Liver (tissue), 9 donors: ENCODE measurements around the gene SPACDR. TPM values are rescaled to one million over a fixed set of nuclear protein-coding genes. Genes with fewer than 3 reads are reported as not detected.

ENCODE experiments used
- DNase-seq: peaks from one replicate; pipeline ENCODE4 v3.0.0-alpha.2; 2017; ENCODE audit warnings: low spot score
- H3K27ac ChIP-seq, 2 donors: one replicate each; pipeline ENCODE4 v1.7.0; 2013; ENCODE audit warnings: inconsistent platforms in 2 of 2, low read length in 2 of 2, control low read depth in 1 of 2, low read depth in 1 of 2, mild to moderate bottlenecking in 1 of 2
- H3K27me3 ChIP-seq, 4 donors: one replicate each; pipeline versions ENCODE4 v1.6.1 to v1.7.0; 2013; ENCODE audit warnings: low read length in 3 of 4, inconsistent platforms in 1 of 4, mild to moderate bottlenecking in 1 of 4, moderate library complexity in 1 of 4; ENCODE audit not compliant: control insufficient read depth in 4 of 4, insufficient read depth in 4 of 4
- H3K36me3 ChIP-seq, 4 donors: one replicate each; pipeline versions ENCODE4 v1.6.1 to v1.7.0; 2013; ENCODE audit warnings: low read length in 3 of 4, mild to moderate bottlenecking in 3 of 4, low read depth in 1 of 4, moderate library complexity in 1 of 4; ENCODE audit not compliant: control insufficient read depth in 4 of 4, insufficient read depth in 3 of 4
- H3K4me1 ChIP-seq, 4 donors: one replicate each; pipeline versions ENCODE4 v1.6.1 to v1.7.0; 2013; ENCODE audit warnings: low read length in 3 of 4, mild to moderate bottlenecking in 3 of 4, moderate library complexity in 1 of 4; ENCODE audit not compliant: control insufficient read depth in 4 of 4, insufficient read depth in 4 of 4
- H3K4me3 ChIP-seq, 3 donors: one replicate each; pipeline versions ENCODE4 v1.6.1 to v1.7.0; 2013; ENCODE audit warnings: low read length in 3 of 3, control low read depth in 1 of 3, low read depth in 1 of 3, mild to moderate bottlenecking in 1 of 3
- H3K9ac ChIP-seq, 2 donors: one replicate each; pipeline ENCODE4 v1.7.0; 2013; ENCODE audit warnings: low read length in 2 of 2, mild to moderate bottlenecking in 2 of 2, moderate library complexity in 2 of 2, control low read depth in 1 of 2, low read depth in 1 of 2
- H3K9me3 ChIP-seq, 4 donors: one replicate each; pipeline versions ENCODE4 v1.6.1 to v1.7.0; 2013; ENCODE audit warnings: low read length in 3 of 4; ENCODE audit not compliant: control insufficient read depth in 4 of 4
- EGR1 ChIP-seq, 2 donors: IDR thresholded peaks; 2 replicates each; pipeline ENCODE4 v1.6.1; 2016 to 2018; ENCODE audit warnings: antibody characterized with exemption in 2 of 2, low read depth in 2 of 2
- FOXA1 ChIP-seq: IDR thresholded peaks from 2 replicates; pipeline ENCODE4 v1.6.1; 2016; ENCODE audit warnings: antibody characterized with exemption
- FOXA2 ChIP-seq: IDR thresholded peaks from 2 replicates; pipeline ENCODE4 v1.6.1; 2016; ENCODE audit warnings: antibody characterized with exemption
- GABPA ChIP-seq, 2 donors: IDR thresholded peaks in 1 of 2; conservative IDR thresholded peaks in 1 of 2; 2 replicates each; pipeline ENCODE4 v1.6.1; 2016; ENCODE audit warnings: antibody characterized with exemption in 2 of 2, mild to moderate bottlenecking in 1 of 2, moderate library complexity in 1 of 2
- HNF4A ChIP-seq, 2 donors: conservative IDR thresholded peaks; 2 replicates each; pipeline ENCODE4 v1.6.1; 2016; ENCODE audit warnings: antibody characterized with exemption in 2 of 2, mild to moderate bottlenecking in 2 of 2
- HNF4G ChIP-seq: IDR thresholded peaks from 2 replicates; pipeline ENCODE4 v1.6.1; 2016; ENCODE audit warnings: antibody characterized with exemption
- JUND ChIP-seq, 2 donors: IDR thresholded peaks; 2 replicates each; pipeline ENCODE4 v1.6.1; 2016; ENCODE audit warnings: antibody characterized with exemption in 2 of 2
- NR2F2 ChIP-seq: IDR thresholded peaks from 2 replicates; pipeline ENCODE4 v1.6.1; 2016; ENCODE audit warnings: antibody characterized with exemption
- RAD21 ChIP-seq, 2 donors: IDR thresholded peaks; 2 replicates each; pipeline ENCODE4 v1.6.1; 2016; ENCODE audit warnings: antibody characterized with exemption in 2 of 2, mild to moderate bottlenecking in 2 of 2
- RXRA ChIP-seq, 2 donors: IDR thresholded peaks; 2 replicates each; pipeline ENCODE4 v1.6.1; 2017 to 2018; ENCODE audit warnings: antibody characterized with exemption in 2 of 2, mild to moderate bottlenecking in 1 of 2
- SP1 ChIP-seq: IDR thresholded peaks from 2 replicates; pipeline ENCODE4 v1.6.1; 2018; ENCODE audit warnings: antibody characterized with exemption, mild to moderate bottlenecking
- TAF1 ChIP-seq: conservative IDR thresholded peaks from 2 replicates; pipeline ENCODE4 v1.6.1; 2016; ENCODE audit warnings: antibody characterized with exemption, mild to moderate bottlenecking
- YY1 ChIP-seq: IDR thresholded peaks from 2 replicates; pipeline ENCODE4 v1.6.1; 2016; ENCODE audit warnings: antibody characterized with exemption, mild to moderate bottlenecking
- WGBS: extraction: QIAGEN DNeasy Blood & Tissue Kit; methylation state at CpG from one replicate; pipeline ENCODE4 v1.1.7; 2013; 5-methylcytosine and 5-hydroxymethylcytosine counted together
- polyA plus RNA-seq, 2 donors: library from polyadenylated mRNA; stranded (reverse) in 1 of 2; unstranded in 1 of 2; fragments of 200-250 nt in 1 of 2; fragments of >200 nt in 1 of 2; fragmentation: Nextera tagmentation in 1 of 2; extraction: Ambion mirVana in 1 of 2; gene quantifications; one replicate each; pipeline versions ENCODE4 v1.2.1 to v1.2.3, GENCODE V29; 2013 to 2015
- total RNA-seq, 2 donors: library from RNA; depleted of rRNA; stranded (reverse); fragments of >200 nt; gene quantifications; one replicate each; pipeline ENCODE4 v1.2.3, GENCODE V29; 2014
- TF ChIP-seq, protein P1 (sequence below): IDR thresholded peaks from 2 replicates; pipeline ENCODE4 v1.6.1; 2016; ENCODE audit warnings: antibody characterized with exemption, mild to moderate bottlenecking
- TF ChIP-seq, protein P2 (sequence below): IDR thresholded peaks from 2 replicates; pipeline ENCODE4 v1.6.1; 2016; ENCODE audit warnings: antibody characterized with exemption
- TF ChIP-seq, protein P3 (sequence below): IDR thresholded peaks from 2 replicates; pipeline ENCODE4 v1.6.1; 2016; ENCODE audit warnings: antibody characterized with exemption
- TF ChIP-seq, protein P4 (sequence below): fragments of 150-350 bp; IDR thresholded peaks from 2 replicates; pipeline ENCODE4 v1.5.1; 2017; ENCODE audit warnings: improper control_type of control experiment, low read depth, low read length; ENCODE audit not compliant: missing input control
- TF ChIP-seq, protein P5 (sequence below): IDR thresholded peaks from 2 replicates; pipeline ENCODE4 v1.6.1; 2016; ENCODE audit warnings: antibody characterized with exemption
- donor health status: healthy.
- donor health status: healthy.
- donor health status: healthy.
- donor health status: healthy.
- donor health status: healthy.

The SPACDR gene
- total and polyA plus RNA-seq, 4 donors = 0.06 to 0.33 (median 0.17) TPM; not detected in 1

DNA sequence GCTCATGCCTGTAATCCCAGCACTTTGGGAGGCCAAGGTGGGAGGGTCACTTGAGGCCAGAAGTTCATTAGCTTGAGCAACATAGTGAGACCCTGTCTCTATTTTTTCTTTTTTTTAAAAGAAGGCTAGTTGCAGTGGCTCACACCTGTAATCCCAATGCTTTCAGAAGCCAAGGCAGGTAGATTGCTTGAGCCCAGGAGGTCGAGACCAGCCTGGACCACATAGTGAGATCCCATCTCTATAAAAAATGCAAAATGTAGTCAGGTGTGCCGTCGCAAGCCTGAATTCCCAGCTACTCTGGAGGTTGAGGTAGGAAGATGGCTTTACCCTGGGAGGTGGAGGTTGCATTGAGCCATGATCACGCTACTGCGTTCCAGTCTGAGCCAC is 27.1 kb upstream of the SPACDR start:
- 98% methylated on average over 5 of the region's 5 CpGs for WGBS

More for the DNA sequence above, 27.1 kb upstream of the SPACDR start:
- Histone ChIP-seq H3K4me3 (no peak overlapping the region), H3K4me1 (peaks cover 0 to 6% (median 3%) of the 10 kb centered on the region in 4 donors), H3K36me3 (no peaks in the 10 kb centered on the region), H3K27ac (no peak overlapping the region), H3K9ac (no peak overlapping the region), H3K27me3 (no peaks in the 10 kb centered on the region), H3K9me3 (no peaks in the 10 kb centered on the region)
- DNase-seq = no peak
- TF ChIP-seq RAD21 (IDR thresholded peaks at IDR 0.05) (no peak), JUND (IDR thresholded peaks at IDR 0.05) (no peak), HNF4G (no peak), SP1 (no peak), YY1 (no peak), NR2F2 (no peak), FOXA2 (no peak), EGR1 (IDR thresholded peaks at IDR 0.05; ENCODE audit: low read depth in 2 of 2) (no peak), TAF1 (no peak), RXRA (IDR thresholded peaks at IDR 0.05) (no peak), HNF4A (conservative IDR thresholded peaks at IDR 0.05) (no peak), FOXA1 (no peak), GABPA (IDR thresholded peaks at IDR 0.05 in 1 of 2, conservative IDR thresholded peaks at IDR 0.05 in 1 of 2) (no peak)
- TF ChIP-seq, protein P1, sequence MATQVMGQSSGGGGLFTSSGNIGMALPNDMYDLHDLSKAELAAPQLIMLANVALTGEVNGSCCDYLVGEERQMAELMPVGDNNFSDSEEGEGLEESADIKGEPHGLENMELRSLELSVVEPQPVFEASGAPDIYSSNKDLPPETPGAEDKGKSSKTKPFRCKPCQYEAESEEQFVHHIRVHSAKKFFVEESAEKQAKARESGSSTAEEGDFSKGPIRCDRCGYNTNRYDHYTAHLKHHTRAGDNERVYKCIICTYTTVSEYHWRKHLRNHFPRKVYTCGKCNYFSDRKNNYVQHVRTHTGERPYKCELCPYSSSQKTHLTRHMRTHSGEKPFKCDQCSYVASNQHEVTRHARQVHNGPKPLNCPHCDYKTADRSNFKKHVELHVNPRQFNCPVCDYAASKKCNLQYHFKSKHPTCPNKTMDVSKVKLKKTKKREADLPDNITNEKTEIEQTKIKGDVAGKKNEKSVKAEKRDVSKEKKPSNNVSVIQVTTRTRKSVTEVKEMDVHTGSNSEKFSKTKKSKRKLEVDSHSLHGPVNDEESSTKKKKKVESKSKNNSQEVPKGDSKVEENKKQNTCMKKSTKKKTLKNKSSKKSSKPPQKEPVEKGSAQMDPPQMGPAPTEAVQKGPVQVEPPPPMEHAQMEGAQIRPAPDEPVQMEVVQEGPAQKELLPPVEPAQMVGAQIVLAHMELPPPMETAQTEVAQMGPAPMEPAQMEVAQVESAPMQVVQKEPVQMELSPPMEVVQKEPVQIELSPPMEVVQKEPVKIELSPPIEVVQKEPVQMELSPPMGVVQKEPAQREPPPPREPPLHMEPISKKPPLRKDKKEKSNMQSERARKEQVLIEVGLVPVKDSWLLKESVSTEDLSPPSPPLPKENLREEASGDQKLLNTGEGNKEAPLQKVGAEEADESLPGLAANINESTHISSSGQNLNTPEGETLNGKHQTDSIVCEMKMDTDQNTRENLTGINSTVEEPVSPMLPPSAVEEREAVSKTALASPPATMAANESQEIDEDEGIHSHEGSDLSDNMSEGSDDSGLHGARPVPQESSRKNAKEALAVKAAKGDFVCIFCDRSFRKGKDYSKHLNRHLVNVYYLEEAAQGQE = no peak
- TF ChIP-seq, protein P2, sequence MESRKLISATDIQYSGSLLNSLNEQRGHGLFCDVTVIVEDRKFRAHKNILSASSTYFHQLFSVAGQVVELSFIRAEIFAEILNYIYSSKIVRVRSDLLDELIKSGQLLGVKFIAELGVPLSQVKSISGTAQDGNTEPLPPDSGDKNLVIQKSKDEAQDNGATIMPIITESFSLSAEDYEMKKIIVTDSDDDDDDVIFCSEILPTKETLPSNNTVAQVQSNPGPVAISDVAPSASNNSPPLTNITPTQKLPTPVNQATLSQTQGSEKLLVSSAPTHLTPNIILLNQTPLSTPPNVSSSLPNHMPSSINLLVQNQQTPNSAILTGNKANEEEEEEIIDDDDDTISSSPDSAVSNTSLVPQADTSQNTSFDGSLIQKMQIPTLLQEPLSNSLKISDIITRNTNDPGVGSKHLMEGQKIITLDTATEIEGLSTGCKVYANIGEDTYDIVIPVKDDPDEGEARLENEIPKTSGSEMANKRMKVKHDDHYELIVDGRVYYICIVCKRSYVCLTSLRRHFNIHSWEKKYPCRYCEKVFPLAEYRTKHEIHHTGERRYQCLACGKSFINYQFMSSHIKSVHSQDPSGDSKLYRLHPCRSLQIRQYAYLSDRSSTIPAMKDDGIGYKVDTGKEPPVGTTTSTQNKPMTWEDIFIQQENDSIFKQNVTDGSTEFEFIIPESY = no peak
- TF ChIP-seq, protein P3, sequence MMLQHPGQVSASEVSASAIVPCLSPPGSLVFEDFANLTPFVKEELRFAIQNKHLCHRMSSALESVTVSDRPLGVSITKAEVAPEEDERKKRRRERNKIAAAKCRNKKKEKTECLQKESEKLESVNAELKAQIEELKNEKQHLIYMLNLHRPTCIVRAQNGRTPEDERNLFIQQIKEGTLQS = no peak
- TF ChIP-seq, protein P4, sequence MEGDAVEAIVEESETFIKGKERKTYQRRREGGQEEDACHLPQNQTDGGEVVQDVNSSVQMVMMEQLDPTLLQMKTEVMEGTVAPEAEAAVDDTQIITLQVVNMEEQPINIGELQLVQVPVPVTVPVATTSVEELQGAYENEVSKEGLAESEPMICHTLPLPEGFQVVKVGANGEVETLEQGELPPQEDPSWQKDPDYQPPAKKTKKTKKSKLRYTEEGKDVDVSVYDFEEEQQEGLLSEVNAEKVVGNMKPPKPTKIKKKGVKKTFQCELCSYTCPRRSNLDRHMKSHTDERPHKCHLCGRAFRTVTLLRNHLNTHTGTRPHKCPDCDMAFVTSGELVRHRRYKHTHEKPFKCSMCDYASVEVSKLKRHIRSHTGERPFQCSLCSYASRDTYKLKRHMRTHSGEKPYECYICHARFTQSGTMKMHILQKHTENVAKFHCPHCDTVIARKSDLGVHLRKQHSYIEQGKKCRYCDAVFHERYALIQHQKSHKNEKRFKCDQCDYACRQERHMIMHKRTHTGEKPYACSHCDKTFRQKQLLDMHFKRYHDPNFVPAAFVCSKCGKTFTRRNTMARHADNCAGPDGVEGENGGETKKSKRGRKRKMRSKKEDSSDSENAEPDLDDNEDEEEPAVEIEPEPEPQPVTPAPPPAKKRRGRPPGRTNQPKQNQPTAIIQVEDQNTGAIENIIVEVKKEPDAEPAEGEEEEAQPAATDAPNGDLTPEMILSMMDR = no peak
- TF ChIP-seq, protein P5, sequence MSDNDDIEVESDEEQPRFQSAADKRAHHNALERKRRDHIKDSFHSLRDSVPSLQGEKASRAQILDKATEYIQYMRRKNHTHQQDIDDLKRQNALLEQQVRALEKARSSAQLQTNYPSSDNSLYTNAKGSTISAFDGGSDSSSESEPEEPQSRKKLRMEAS = no peak
